Activated CD4-positive, alpha-beta memory T cell treated with anti-CD3 and anti-CD28 coated beads, Interleukin-2, amount 10 ng/mL, durations not matched to agents 7 days and 5 days (primary cell): Measurements from ENCODE around the gene BLTP2. TPM values are rescaled to one million over a fixed set of nuclear protein-coding genes. Genes with fewer than 3 reads are reported as not detected.
A peak's percentile ranks its signal among the peaks of the same experiment; 100 is the strongest.
"Not testable (repeated sequence)": the region's sequence is repeated elsewhere in the genome, so short reads cannot be mapped to it uniquely, and the experiment has no call there.

ENCODE experiments used
- CTCF ChIA-PET: fragments of 350-600 bp; sonication (Branson Sonifier 250); formaldehyde crosslinking; loops from one replicate; lab custom pipeline; 2021; ENCODE audit warnings: antibody characterized with exemption, inconsistent platforms; lab: Charles Lee
- POLR2A ChIA-PET: fragments of 350-600 bp; sonication (Branson Sonifier 250); formaldehyde crosslinking; loops from one replicate; lab custom pipeline; 2021; ENCODE audit warnings: antibody characterized with exemption; lab: Charles Lee
- DNase-seq: peaks from one replicate; pipeline ENCODE4 v3.0.0-alpha.2; 2020
- H3K27ac Mint-ChIP-seq: one replicate; pipeline ENCODE4 v1.8.0; 2021; ENCODE audit warnings: mild to moderate bottlenecking, mixed read lengths
- H3K27me3 Mint-ChIP-seq: one replicate; pipeline ENCODE4 v1.8.0; 2021; ENCODE audit warnings: mixed read lengths
- H3K36me3 Mint-ChIP-seq: one replicate; pipeline ENCODE4 v1.8.0; 2021; ENCODE audit warnings: low read depth, mixed read lengths
- H3K4me1 Mint-ChIP-seq: one replicate; pipeline ENCODE4 v1.8.0; 2021; ENCODE audit warnings: mixed read lengths
- H3K4me3 Mint-ChIP-seq: one replicate; pipeline ENCODE4 v1.8.0; 2021; ENCODE audit warnings: mild to moderate bottlenecking, mixed read lengths
- H3K9me3 Mint-ChIP-seq: one replicate; pipeline ENCODE4 v1.8.0; 2021; ENCODE audit warnings: mixed read lengths
- total RNA-seq, 2 experiments: library from RNA; stranded (reverse); gene quantifications; one replicate each; pipeline ENCODE4 v1.2.3, GENCODE V29; 2021

BLTP2 gene
- total RNA-seq, 2 experiments from 2014 or later = 120 to 128 TPM

GRCh38 chr17:28663723-28664122 lies 18.8 kb upstream of the BLTP2 start:
- no peaks in the 10 kb centered on the region for H3K27me3 Mint-ChIP-seq
- CTCF ChIA-PET = interaction anchor here (1.2 to 2.5 kb wide), 2 partner anchors 12 to 13 kb away, joined by 3 to 6 read pairs; no protein-coding TSS in a partner anchor
- no peak for DNase-seq
- POLR2A ChIA-PET = interaction anchor here (1.1 to 4.2 kb wide), 4 partner anchors 11 to 85 kb away, joined by 3 to 115 read pairs (median 9); partner anchors contain the start of gene BLTP2
- H3K4me1 Mint-ChIP-seq = peaks cover 54% of the 10 kb centered on the region
- peak overlapping the region; percentile 98 for H3K27ac Mint-ChIP-seq
- peak overlapping the region; percentile 98 for H3K4me3 Mint-ChIP-seq
- H3K9me3 Mint-ChIP-seq = no peaks in the 10 kb centered on the region
- peaks cover 54% of the 10 kb centered on the region for H3K36me3 Mint-ChIP-seq

DNA sequence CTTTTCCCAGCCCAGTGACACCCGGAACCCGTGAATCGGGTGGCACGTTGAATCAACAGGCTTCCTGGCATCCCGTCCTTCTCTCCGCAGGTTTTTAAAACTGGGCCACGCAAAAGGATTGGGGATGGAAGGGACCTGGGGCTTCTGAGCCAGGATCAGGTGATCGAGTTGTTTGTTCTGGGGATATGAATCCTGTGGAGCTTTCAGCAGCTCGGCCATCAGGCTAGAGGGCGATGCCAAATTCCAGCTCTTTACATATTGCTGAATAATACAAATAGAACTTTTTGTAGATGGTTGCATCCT lies 17.5 kb upstream of the BLTP2 start:
- H3K36me3 Mint-ChIP-seq = peaks cover 55% of the 10 kb centered on the region
- CTCF ChIA-PET = interaction anchor here (0.8 to 3.6 kb wide), 9 partner anchors 9 to 327 kb away, joined by 3 to 80 read pairs (median 6); partner anchors contain the start of genes BLTP2, PROCA1, RPL23A and TNFAIP1

DNA sequence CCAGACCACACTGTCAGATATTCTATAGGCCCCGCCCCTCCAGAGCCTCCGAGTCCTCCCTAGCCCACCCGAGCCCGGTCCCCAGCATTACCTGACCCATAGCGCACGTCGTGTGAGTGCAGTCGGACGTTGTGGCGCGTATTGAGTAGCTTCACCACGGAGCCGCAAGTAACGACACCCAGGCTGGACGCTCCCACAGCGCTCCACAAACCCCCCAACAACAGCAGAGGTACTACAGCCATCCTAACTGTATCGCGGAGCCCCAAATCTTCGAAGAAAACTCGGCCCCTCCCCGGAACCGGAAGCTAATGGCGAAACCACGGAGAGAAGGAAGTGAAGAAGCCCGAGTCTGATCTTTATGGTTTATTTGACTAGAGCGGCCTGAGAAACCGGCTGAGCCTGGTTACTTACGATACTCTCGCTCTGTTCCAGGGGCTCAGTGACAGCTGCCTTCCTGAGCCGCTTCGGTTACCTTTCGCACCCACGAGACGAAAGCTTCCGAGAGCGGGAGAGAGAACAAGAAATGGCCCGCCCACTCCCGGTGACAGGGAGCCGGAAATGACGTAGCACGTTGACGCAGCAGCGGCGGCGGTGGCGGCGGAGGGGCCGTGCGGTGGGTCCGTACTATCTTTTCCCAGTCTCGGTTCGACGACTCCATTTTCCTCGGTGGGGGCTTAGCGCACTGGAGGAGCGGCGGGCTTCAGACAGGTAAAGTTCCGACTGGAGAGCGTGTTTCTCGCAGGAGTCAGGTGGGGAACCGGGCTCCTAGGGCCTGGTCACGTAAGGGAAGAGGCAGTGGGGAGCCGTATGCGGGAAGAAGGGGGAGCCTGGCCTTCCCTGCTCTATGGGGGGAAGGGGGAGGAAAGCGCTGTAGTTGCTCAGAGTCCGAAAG lies 16.9 kb upstream of the BLTP2 start, which contains the start of the genes SDF2 and SUPT6H:
Gene SDF2 (minus strand): TSS at position 272 of the 892 bp plus-strand sequence. CDS start 30 bp downstream, at position 242.
Gene SUPT6H (plus strand): TSS at position 571 of the 892 bp plus-strand sequence. CDS start 11,197 bp downstream, outside the sequence.
- Mint-ChIP-seq H3K4me1 (peaks cover 52% of the 10 kb centered on the region), H3K27me3 (no peaks in the 10 kb centered on the region), H3K9me3 (no peaks in the 10 kb centered on the region), H3K4me3 (peak within 1 kb of the TSS; percentile 98), H3K27ac (peak within 1 kb of the TSS; percentile 98), H3K36me3 (peaks cover 55% of the 10 kb centered on the region)
- CTCF ChIA-PET = interaction anchor here (0.6 to 3.6 kb wide), 17 partner anchors 9 to 326 kb away, joined by 3 to 80 read pairs (median 4); partner anchors contain the start of genes BLTP2, DHRS13, NEK8 and PHF12
- DNase-seq = peak; percentile 94
- POLR2A ChIA-PET = interaction anchor here (0.7 to 4.2 kb wide), 22 partner anchors 9 to 326 kb away, joined by 3 to 115 read pairs (median 4); partner anchors contain the start of genes ALDOC, BLTP2, IFT20 and PIGS

More for the DNA sequence above, 17.5 kb upstream of the BLTP2 start:
- H3K27me3 Mint-ChIP-seq = no peaks in the 10 kb centered on the region
- no peaks in the 10 kb centered on the region for H3K9me3 Mint-ChIP-seq
- peak overlapping the region; percentile 98 for H3K27ac Mint-ChIP-seq
- peaks cover 53% of the 10 kb centered on the region for H3K4me1 Mint-ChIP-seq
- POLR2A ChIA-PET = interaction anchor here (0.7 to 4.2 kb wide), 17 partner anchors 9 to 327 kb away, joined by 3 to 115 read pairs (median 5); partner anchors contain the start of genes ALDOC, BLTP2, IFT20 and PIGS
- no peak for DNase-seq
- peak overlapping the region; percentile 98 for H3K4me3 Mint-ChIP-seq

DNA sequence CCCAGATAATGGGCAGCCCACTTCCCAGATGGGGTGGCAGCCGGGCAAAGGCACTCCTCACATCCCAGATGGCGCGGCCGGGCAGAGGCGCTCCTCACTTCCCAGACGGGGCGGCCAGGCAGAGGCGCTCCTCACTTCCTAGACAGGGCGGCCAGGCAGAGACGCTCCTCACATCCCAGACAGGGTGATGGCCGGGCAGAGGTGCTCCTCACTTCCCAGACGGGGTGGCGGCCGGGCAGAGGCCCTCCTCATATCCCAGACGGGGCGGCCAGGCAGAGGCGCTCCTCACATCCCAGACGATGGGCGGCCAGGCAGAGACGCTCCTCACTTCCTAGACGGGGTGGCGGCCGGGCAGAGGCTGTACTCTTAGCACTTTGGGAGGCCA lies 14.5 kb upstream of the BLTP2 start:
- H3K4me1 Mint-ChIP-seq = peaks cover 41% of the 10 kb centered on the region
- H3K4me3 Mint-ChIP-seq = not testable (repeated sequence)
- H3K36me3 Mint-ChIP-seq = peaks cover 56% of the 10 kb centered on the region

DNA sequence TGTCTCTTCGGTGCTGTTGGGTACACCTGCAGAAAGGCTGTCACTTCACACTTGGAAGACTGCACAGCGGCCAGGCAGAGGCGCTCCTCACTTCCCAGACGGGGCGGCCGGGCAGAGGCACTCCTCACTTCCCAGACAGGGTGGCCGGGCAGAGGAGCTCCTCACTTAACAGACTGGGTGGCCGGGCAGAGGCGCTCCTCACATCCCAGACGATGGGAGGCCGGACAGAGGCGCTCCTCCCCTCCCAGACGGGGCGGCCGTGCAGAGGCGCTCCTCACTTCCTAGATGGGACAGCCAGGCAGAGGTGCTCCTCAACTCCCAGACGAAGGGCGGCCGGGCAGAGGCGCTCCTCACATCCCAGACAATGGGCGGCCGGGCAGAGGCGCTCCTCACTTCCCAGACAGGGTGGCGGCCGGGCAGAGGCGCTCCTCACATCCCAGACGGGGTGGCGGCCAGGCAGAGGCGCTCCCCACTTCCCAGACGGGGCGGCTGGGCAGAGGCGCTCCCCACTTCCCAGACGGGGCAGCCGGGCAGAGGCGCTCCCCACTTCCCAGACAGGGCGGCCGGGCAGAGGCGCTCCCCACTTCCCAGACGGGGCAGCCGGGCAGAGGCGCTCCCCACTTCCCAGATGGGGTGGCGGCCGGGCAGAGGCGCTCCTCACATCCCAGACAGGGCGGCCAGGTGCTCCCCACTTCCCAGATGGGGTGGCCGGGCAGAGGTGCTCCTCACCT lies 14.0 kb upstream of the BLTP2 start:
- H3K9me3 Mint-ChIP-seq, H3K4me3 Mint-ChIP-seq, H3K27me3 Mint-ChIP-seq, H3K27ac Mint-ChIP-seq, CTCF ChIA-PET, DNase-seq: not testable (repeated sequence)
- POLR2A ChIA-PET = interaction anchor here (2.0 kb wide), 1 partner anchor 12 kb away, joined by 7 read pairs; no protein-coding TSS in a partner anchor
- Mint-ChIP-seq H3K36me3 (peaks cover 54% of the 10 kb centered on the region), H3K4me1 (peaks cover 35% of the 10 kb centered on the region)

More for the DNA sequence above, 14.5 kb upstream of the BLTP2 start:
- POLR2A ChIA-PET, CTCF ChIA-PET, H3K9me3 Mint-ChIP-seq, H3K27me3 Mint-ChIP-seq, H3K27ac Mint-ChIP-seq, DNase-seq: not testable (repeated sequence)

DNA sequence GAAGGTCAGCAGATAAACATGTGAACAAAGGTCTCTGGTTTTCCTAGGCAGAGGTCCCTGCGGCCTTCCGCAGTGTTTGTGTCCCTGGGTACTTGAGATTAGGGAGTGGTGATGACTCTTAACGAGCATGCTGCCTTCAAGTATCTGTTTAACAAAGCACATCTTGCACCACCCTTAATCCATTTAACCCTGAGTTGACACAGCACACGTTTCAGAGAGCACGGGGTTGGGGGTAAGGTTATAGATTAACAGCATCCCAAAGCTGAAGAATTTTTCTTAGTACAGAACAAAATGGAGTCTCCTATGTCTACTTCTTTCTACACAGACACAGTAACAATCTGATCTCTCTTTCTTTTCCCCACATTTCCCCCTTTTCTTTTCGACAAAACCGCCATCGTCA lies 13.4 kb upstream of the BLTP2 start:
- CTCF ChIA-PET, H3K27ac Mint-ChIP-seq, H3K9me3 Mint-ChIP-seq, H3K4me3 Mint-ChIP-seq, DNase-seq, H3K27me3 Mint-ChIP-seq: not testable (repeated sequence)
- Mint-ChIP-seq H3K36me3 (peaks cover 55% of the 10 kb centered on the region), H3K4me1 (peaks cover 29% of the 10 kb centered on the region)
- POLR2A ChIA-PET = interaction anchor here (2.0 kb wide), 1 partner anchor 12 kb away, joined by 7 read pairs; no protein-coding TSS in a partner anchor

- no peak for DNase-seq
- peaks cover 57% of the 10 kb centered on the region for H3K36me3 Mint-ChIP-seq
- H3K4me1 Mint-ChIP-seq = peaks cover 26% of the 10 kb centered on the region
- H3K9me3 Mint-ChIP-seq = no peaks in the 10 kb centered on the region
- ChIA-PET POLR2A (interaction anchor here (2.0 kb wide), 1 partner anchor 11 kb away, joined by 7 read pairs; no protein-coding TSS in a partner anchor), CTCF (interaction anchor here (1.3 kb wide), 1 partner anchor 14 kb away, joined by 4 read pairs; no protein-coding TSS in a partner anchor)
- H3K27me3 Mint-ChIP-seq = no peaks in the 10 kb centered on the region
- H3K27ac Mint-ChIP-seq = peak overlapping the region; percentile 31
- no peak overlapping the region for H3K4me3 Mint-ChIP-seq
Observed at GRCh38 chr17:28657756-28658155, 12.8 kb upstream of the BLTP2 start.

DNA sequence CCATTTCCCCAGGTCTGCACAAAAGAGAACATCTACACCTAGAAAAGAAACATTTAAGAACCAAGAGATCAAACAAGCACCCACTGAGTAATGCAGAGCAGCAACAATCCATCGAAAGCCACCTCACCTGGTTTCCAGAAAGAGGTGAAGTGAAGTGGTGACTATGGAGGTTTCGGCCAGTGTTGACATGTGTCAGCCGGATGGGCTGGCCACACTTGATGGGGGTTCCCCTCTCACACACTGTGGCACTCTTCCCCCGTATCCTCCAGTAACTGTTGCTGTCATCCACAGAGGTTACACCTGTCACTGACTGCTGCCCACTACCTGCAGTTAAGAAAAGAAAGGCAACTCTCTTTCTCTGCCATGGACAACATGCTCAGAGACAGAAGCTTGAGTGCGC lies 10.2 kb upstream of the BLTP2 start:
- CTCF ChIA-PET = no interaction called here

DNA sequence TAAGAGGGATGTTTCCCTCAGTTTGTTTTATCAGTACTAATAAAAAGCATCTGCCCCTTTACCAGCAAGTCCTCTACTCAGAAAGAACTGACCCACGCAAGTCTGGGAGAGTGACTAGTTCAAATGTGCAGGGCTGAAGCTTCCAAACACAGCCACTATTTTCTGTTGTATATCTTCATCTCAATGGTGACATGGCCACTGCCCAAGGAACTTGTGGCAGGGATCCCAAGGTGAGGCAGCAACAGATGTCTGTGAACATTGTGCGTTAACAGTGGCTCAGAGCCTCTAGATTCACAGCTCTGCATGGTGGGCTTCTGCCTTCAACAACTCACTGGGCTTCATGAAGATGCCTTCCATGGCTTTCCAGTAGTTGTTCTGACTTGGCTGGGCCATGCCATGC lies 3.7 kb upstream of the BLTP2 start:
- POLR2A ChIA-PET = interaction anchor here (0.7 to 7.6 kb wide), 3 partner anchors 13 to 489 kb away, joined by 3 to 115 read pairs (median 3); partner anchors contain the start of genes SDF2 and SUPT6H

More for the DNA sequence above, 10.2 kb upstream of the BLTP2 start:
- POLR2A ChIA-PET = no interaction called here
- H3K27me3 Mint-ChIP-seq = no peaks in the 10 kb centered on the region
- no peak overlapping the region for H3K4me3 Mint-ChIP-seq
- H3K9me3 Mint-ChIP-seq = no peaks in the 10 kb centered on the region
- H3K27ac Mint-ChIP-seq = no peak overlapping the region
- peaks cover 12% of the 10 kb centered on the region for H3K4me1 Mint-ChIP-seq
- no peak for DNase-seq
- peaks cover 51% of the 10 kb centered on the region for H3K36me3 Mint-ChIP-seq

DNA sequence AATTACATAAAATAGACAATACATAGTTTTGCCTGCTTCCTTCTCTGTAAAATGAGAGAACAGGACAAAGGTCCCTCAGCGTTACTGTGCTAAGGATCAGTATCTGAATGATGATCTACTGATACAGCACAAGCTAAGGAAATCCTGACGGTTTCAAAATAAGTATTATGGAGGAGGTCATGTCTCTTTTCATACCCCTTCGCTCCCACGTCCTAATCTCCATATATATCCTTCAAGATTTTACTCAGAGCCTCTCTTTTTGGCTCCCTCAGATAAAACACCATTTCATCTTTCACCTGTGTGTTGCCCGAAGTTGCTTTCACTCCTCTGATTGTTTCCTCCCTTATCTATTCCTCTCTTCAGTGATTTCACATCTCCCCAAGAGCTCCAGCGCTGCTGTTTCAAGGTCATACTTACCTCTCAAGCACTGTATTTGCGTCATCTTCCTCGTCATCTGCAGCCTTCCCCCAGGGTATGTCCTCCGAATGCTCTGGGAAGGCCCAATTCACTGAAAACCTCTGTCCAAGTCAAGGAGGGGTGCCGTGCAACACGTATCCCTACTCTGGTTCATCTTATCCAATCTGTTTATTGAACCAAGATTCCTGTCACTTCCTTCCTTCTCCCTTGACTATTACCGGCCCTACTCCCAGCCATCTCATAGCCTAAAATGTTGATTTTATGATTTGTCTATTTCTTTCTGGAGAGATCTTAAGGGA lies 1.2 kb upstream of the BLTP2 start:
- ChIA-PET POLR2A (interaction anchor here (0.8 to 7.6 kb wide), 16 partner anchors 10 to 306 kb away, joined by 3 to 115 read pairs (median 4); partner anchors contain the start of genes NEK8, PIGS, RPL23A and SDF2), CTCF (interaction anchor here (0.8 to 5.1 kb wide), 15 partner anchors 15 to 471 kb away, joined by 3 to 80 read pairs (median 4); partner anchors contain the start of genes NEK8, PROCA1, RPL23A and SDF2)
- H3K9me3 Mint-ChIP-seq = no peaks in the 10 kb centered on the region
- no peaks in the 10 kb centered on the region for H3K27me3 Mint-ChIP-seq
- peak overlapping the region; percentile 93 for H3K4me3 Mint-ChIP-seq
- H3K36me3 Mint-ChIP-seq = peaks cover 55% of the 10 kb centered on the region
- H3K4me1 Mint-ChIP-seq = peaks cover 42% of the 10 kb centered on the region
- DNase-seq = peak; percentile 21
- H3K27ac Mint-ChIP-seq = peak overlapping the region; percentile 81

More for the DNA sequence above, 3.7 kb upstream of the BLTP2 start:
- no peak for DNase-seq
- no peak overlapping the region for H3K27ac Mint-ChIP-seq
- H3K9me3 Mint-ChIP-seq = no peaks in the 10 kb centered on the region
- no peaks in the 10 kb centered on the region for H3K27me3 Mint-ChIP-seq
- peaks cover 30% of the 10 kb centered on the region for H3K4me1 Mint-ChIP-seq
- H3K4me3 Mint-ChIP-seq = no peak overlapping the region
- CTCF ChIA-PET = interaction anchor here (0.7 to 3.0 kb wide), 4 partner anchors 13 to 62 kb away, joined by 4 to 17 read pairs (median 6); partner anchors contain the start of genes SDF2 and SUPT6H
- peaks cover 50% of the 10 kb centered on the region for H3K36me3 Mint-ChIP-seq

GRCh38 chr17:28645576-28645939 lies 600 bp upstream of the BLTP2 start:
- Mint-ChIP-seq H3K27ac (peak overlapping the region; percentile 81), H3K4me1 (peaks cover 42% of the 10 kb centered on the region), H3K4me3 (peak overlapping the region; percentile 93), H3K9me3 (no peaks in the 10 kb centered on the region), H3K27me3 (no peaks in the 10 kb centered on the region), H3K36me3 (peaks cover 59% of the 10 kb centered on the region)
- POLR2A ChIA-PET = interaction anchor here (0.6 to 7.6 kb wide), 22 partner anchors 11 to 494 kb away, joined by 3 to 115 read pairs (median 4); partner anchors contain the start of genes ALDOC, DHRS13, FLOT2 and NEK8
- CTCF ChIA-PET = interaction anchor here (0.7 to 5.1 kb wide), 11 partner anchors 16 to 104 kb away, joined by 3 to 80 read pairs (median 6); partner anchors contain the start of genes NEK8, PROCA1, RPL23A and SDF2
- DNase-seq = peak; percentile 24
